ENCODE data around the gene PLPP1. TPM values are rescaled to one million over a fixed set of nuclear protein-coding genes. Genes with fewer than 3 reads are reported as not detected.

PLPP1 gene
- total and polyA plus RNA-seq, 2 of the 8 experiments (the other 6 are each of a cell fraction or from before 2014, with no cell fraction given), result 43.7 to 91.3 TPM

DNA sequence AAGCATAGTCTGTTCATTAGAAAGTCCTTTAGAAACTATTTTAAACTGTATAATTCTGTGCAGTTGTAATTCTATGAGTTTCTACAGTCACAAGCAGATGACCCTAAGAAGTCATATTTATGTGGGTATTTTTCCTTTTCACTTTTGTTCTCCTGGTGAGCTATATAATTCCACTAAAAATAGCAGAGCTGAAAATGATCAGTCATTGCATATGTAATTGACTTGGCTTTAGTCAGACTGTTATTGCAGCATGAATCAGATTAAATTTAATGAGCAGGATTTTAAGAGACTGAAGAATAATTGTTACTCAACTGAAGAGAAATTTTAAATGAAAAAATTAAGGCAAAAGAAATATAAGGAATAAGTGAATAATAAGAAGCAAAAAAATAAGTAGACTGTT, 118.5 kb downstream of the PLPP1 start:
- no peak overlapping the region for H3K4me3 ChIP-seq (ENCODE audit: extremely low read depth in 1 of 4, insufficient read depth in 2 of 4, low read depth in 3 of 4, low read length in 4 of 4)
- H2BK12ac ChIP-seq (ENCODE audit: low read depth, low read length), result no peak overlapping the region
- H4K20me1 ChIP-seq (replicated peaks in 1 of 2; ENCODE audit: control insufficient read depth in 1 of 2, insufficient read depth in 2 of 2, low read length in 2 of 2), result peaks cover 0 to 2% of the 10 kb centered on the region in 2 experiments
- no peak overlapping the region for H2AFZ ChIP-seq (ENCODE audit: low read length)
- no peak overlapping the region for H3K14ac ChIP-seq (ENCODE audit: insufficient read length)
- no peaks in the 10 kb centered on the region for H3K79me1 ChIP-seq (ENCODE audit: low read depth, low read length)
- H3K36me3 ChIP-seq (ENCODE audit: control insufficient read depth in 2 of 4, insufficient read depth in 4 of 4, low read length in 3 of 4), result peaks cover 0 to 25% (median 4%) of the 10 kb centered on the region in 4 experiments; a peak in 4 of 8 replicates
- no peak overlapping the region for H3K9ac ChIP-seq (replicated peaks in 1 of 4; ENCODE audit: extremely low read depth in 1 of 4, low read depth in 3 of 4, low read length in 3 of 4)
- no peaks in the 10 kb centered on the region for H3K23me2 ChIP-seq (ENCODE audit: low read depth, low read length)
- H3K56ac ChIP-seq (replicated peaks; ENCODE audit: insufficient read length, low read depth, low read length), result no peak overlapping the region
- no peak overlapping the region for H4K5ac ChIP-seq (ENCODE audit: insufficient read length, low read depth, low read length)
- H3K23ac ChIP-seq (ENCODE audit: insufficient read length), result no peak overlapping the region
- no peak overlapping the region for H4K91ac ChIP-seq (replicated peaks; ENCODE audit: insufficient read length, low read length)
- CTCF ChIA-PET (ENCODE audit: partially characterized antibody), result no interaction called here
- peaks cover 0 to 2% (median 0%) of the 10 kb centered on the region in 4 experiments; a peak in 1 of 7 replicates for H3K4me1 ChIP-seq (replicated peaks in 1 of 4; ENCODE audit: control insufficient read depth in 3 of 4, insufficient read depth in 4 of 4, low read length in 3 of 4)
- TF ChIP-seq, protein P1, sequence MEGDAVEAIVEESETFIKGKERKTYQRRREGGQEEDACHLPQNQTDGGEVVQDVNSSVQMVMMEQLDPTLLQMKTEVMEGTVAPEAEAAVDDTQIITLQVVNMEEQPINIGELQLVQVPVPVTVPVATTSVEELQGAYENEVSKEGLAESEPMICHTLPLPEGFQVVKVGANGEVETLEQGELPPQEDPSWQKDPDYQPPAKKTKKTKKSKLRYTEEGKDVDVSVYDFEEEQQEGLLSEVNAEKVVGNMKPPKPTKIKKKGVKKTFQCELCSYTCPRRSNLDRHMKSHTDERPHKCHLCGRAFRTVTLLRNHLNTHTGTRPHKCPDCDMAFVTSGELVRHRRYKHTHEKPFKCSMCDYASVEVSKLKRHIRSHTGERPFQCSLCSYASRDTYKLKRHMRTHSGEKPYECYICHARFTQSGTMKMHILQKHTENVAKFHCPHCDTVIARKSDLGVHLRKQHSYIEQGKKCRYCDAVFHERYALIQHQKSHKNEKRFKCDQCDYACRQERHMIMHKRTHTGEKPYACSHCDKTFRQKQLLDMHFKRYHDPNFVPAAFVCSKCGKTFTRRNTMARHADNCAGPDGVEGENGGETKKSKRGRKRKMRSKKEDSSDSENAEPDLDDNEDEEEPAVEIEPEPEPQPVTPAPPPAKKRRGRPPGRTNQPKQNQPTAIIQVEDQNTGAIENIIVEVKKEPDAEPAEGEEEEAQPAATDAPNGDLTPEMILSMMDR (IDR thresholded peaks at IDR 0.05; ENCODE audit: control extremely low read depth in 1 of 3, insufficient read depth in 1 of 3, low read depth in 1 of 3, low read length in 3 of 3), result no peak
- TF ChIP-seq HDAC6 (IDR thresholded peaks at IDR 0.05; ENCODE audit: low read depth, low read length), result no peak
- no peak for TF ChIP-seq CTBP2 (IDR thresholded peaks at IDR 0.05; ENCODE audit: borderline replicate concordance, insufficient read depth, insufficient read length, low read length)
- TF ChIP-seq EGR1 (IDR thresholded peaks at IDR 0.05; ENCODE audit: borderline replicate concordance, low read depth, low read length), result no peak
- TF ChIP-seq E2F6 (IDR thresholded peaks at IDR 0.05), result no peak
- H3K27ac ChIP-seq (ENCODE audit: low read depth, low read length), result no peak overlapping the region
- H4K8ac ChIP-seq (ENCODE audit: extremely low read depth, insufficient read depth, low read length), result no peak overlapping the region
- no peak overlapping the region for H2BK120ac ChIP-seq (replicated peaks; ENCODE audit: low read depth, low read length)
- H3K4ac ChIP-seq (replicated peaks; ENCODE audit: insufficient read length, low read depth, low read length), result no peak overlapping the region
- no peak overlapping the region for H3K4me2 ChIP-seq (ENCODE audit: insufficient read depth in 1 of 2, low read depth in 2 of 2, low read length in 2 of 2)
- POLR2A ChIA-PET (ENCODE audit: partially characterized antibody), result no interaction called here
- no peak overlapping the region for H2BK15ac ChIP-seq (ENCODE audit: low read length)
- H3K27me3 ChIP-seq (replicated peaks in 1 of 4; ENCODE audit: control insufficient read depth in 3 of 4, extremely low read depth in 1 of 4, insufficient read depth in 3 of 4, low read length in 3 of 4), result no peaks in the 10 kb centered on the region
- DNase-seq (ENCODE audit: low read depth in 1 of 2, low spot score in 2 of 2), result no peak
- H2BK5ac ChIP-seq (ENCODE audit: low read depth, low read length), result no peak overlapping the region
- no peak for FAIRE-seq
- no peaks in the 10 kb centered on the region; a peak in 1 of 4 replicates for H3K79me2 ChIP-seq (ENCODE audit: control insufficient read depth in 1 of 2, insufficient read depth in 2 of 2, low read length in 2 of 2)
- no peaks in the 10 kb centered on the region for H3K9me3 ChIP-seq (ENCODE audit: insufficient read depth in 2 of 2, low read depth in 1 of 2, low read length in 1 of 2)
- H2BK20ac ChIP-seq (ENCODE audit: low read length), result no peak overlapping the region
- H3K18ac ChIP-seq (ENCODE audit: extremely low read depth, low read length), result no peak overlapping the region
- H2AK5ac ChIP-seq (ENCODE audit: low read depth, low read length), result no peak overlapping the region

Measured in H1 (cell line).